ENCODE results near the gene GRIK2. TPM values are rescaled to one million over a fixed set of nuclear protein-coding genes. Genes with fewer than 3 reads are reported as not detected.

Gene GRIK2
- total RNA-seq, 1 experiment from 2014 or later, result 1.4 TPM

DNA sequence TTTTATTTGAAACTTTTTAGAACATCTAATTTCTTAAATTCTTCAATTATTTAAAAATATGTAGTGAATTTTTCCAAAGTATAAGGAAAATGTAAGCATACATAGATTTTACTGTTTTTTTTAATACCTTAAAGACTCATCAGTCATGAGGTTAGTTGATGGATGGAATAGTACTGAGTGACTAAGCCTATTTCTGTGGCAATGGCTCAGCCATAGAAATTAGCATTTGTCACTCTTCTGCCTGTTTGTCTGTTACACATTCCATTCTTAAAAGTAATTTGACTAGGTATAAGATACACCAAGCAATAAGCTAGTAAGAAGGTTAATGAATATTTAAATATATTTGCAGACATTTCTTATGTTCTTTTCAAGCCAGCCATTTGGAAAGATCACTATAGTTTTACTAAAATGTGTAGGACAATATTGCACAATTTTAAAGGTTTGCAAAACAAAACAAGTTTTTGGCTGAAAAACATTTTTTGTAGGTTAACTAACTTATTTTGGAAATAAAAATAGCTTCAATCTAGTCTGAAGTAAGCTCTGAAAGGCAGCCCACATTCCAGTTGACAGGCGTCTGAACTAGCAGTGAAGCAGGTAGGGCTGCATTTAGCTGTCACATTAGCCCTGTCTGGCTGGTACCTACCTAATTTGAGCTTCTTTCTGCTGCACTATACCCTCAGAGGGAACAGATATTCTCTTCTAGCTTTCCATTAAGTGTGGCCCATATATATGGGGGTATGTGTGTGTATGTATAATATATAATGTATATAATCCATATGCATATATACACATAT lies 385.7 kb downstream of the GRIK2 start:
- DNase-seq (ENCODE audit: low spot score), result no peak

DNA sequence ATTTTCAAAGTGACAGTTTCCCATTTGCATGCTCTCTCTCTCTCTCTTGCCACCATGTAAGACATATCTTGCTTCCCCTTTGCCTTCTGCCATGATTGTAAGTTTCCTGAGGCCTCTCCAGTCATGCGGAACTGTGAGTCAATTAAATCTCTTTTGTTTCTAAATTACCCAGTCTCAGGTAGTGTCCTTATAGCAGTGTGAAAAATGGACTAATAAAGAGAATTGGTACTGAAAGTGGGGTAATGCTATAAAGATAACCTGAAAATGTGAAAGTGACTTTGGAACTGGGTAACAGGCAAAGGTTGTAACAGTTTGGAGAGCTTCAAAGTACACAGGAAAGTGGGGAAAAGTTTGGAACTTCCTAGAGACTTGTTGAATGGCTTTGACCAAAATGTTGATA lies 389.8 kb downstream of the GRIK2 start:
- DNase-seq (ENCODE audit: low spot score), result no peak

DNA sequence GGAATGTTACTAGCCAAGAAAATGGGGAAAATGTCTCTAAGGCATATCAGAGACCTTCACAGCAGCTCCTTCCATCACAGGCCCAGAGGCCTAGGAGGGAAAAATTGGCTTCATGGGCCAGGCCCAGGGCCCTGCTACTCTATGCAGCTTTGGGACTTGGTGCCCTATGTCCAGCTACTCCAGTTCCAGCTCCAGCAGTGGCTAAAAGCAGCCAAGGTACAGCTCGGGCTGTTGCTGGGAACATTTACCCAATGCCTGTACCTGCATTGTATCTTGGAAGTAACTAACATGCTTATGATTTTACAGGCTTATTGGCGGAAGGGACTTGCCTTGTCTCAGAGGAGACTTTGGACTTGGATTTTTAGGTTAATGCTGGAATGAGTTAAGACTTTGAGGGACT lies 390.6 kb downstream of the GRIK2 start:
- DNase-seq (ENCODE audit: low spot score), result no peak

DNA sequence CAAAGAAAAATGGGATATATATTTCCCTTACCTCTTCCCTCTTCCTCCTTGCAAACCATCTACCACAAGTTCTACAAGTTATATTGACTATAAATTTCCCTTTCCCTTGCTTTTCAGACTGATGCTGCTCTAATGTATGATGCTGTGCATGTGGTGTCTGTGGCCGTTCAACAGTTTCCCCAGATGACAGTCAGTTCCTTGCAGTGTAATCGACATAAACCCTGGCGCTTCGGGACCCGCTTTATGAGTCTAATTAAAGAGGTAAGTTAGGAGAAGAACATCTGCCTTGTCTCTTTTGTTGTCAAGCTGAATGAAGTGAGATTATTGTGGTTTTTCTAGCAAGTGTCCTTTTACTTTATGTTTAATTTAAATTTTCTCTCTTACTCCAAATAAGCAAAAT lies 406.0 kb downstream of the GRIK2 start:
- DNase-seq (ENCODE audit: low spot score), result no peak

DNA sequence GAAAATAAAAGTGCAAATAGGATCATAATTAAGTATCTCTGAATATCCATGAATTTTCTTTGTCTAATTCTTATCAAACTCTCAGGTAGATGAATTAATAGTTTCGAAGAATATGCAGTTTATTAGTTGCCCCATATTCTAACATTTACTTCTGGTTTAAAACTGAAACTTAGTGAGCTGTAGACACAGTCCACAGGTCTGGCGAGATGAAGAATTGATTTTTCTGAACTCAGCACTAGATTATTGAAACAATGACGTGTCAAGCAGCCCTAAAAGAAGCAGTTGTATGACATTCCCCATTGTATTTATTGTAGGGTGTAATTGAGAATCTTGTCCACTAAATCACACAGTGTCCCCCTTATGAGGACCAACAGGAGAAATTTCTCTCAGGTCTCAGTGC lies 407.1 kb downstream of the GRIK2 start:
- DNase-seq (ENCODE audit: low spot score), result no peak

DNA sequence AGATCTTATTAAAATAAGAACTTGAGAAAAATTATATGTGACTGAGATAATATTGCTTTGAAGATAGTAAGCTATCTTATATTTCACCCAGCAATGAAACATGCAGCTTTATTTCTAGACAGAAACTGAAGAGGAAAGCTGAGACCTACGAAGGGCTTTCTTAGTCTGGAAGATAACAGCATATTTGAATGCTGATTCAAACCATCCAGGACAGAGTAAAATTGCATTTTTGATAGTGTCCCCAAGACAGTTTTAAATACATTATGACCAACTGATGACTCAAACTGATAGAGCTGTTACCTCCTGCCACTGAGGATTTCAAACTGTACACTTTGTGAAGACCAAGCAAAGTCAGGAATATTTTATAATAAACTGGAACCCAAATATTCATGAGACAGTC lies 409.6 kb downstream of the GRIK2 start:
- no peak for DNase-seq (ENCODE audit: low spot score)

DNA sequence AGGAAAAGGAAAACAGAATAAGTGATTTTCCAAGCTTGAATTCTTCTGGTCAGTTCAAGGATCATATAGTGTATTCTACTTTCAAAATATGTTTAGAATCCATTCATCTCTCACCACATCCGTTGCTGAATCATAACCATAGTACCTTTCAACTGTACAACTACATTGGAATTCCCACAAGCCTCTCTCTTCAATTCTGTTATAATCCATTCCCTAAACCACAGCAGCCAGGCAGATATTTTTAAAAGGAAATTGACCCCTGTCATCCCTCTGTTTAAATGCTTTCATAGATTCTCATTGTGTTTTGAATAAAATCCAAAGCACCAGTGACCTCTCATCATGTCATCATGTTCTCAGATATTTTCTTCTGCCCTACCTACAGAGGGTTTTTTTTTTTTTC lies 412.7 kb downstream of the GRIK2 start:
- DNase-seq (ENCODE audit: low spot score), result peak; percentile 64

DNA sequence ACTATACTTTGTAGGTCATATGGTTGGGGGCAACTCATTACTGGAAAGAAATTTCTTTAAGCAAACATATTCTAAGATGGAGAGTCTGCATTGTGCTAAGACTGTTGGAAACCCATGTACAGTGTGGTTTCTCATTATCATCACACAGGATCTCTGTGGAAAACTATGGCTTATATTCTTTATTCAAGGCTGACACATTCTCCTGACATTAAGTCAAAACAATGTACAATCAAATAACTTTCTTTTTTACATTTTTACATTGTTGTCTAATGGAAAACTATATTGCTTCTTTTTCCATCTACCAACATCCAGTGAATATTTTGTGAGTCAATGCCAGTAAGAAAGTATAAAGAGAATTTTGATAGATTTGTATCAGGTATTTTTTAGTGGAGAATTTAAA lies 417.6 kb downstream of the GRIK2 start:
- no peak for DNase-seq (ENCODE audit: low spot score)

DNA sequence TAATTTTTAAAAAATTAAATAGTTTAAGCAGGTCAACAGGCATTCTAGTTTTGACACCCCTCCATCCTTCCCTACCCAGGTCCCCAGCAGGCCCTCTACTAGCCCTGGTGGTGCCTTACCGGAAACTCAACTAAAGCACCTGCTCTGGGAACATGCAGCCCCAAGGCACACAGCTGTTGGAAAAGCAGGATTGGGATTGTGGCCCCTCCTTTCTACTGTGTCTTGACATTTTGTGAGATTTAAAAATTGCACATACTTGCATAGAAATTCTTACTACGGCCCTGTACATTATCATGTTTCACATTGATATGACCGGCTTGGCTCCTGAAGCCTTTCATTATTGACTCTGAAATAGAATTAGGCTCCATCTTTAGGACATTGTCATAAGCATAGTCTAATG lies 423.2 kb downstream of the GRIK2 start:
- no peak for DNase-seq (ENCODE audit: low spot score)

DNA sequence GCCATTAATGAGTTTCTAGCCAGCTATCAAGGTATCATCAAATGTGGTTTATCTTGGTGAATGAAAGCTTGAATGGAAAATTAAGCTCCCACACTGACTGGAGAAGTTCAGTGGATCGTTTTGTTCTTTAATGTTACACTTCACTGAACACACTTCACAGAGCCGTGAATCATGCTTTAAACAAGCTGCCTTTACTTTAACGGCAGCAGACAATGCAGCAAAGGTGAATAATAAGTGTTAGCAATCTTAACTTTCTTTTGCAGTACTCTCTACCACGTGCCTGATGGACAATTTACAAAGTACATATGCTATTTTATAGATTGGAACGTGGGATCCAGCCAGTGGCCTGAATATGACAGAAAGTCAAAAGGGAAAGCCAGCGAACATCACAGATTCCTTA lies 424.5 kb downstream of the GRIK2 start:
- no peak for DNase-seq (ENCODE audit: low spot score)

DNA sequence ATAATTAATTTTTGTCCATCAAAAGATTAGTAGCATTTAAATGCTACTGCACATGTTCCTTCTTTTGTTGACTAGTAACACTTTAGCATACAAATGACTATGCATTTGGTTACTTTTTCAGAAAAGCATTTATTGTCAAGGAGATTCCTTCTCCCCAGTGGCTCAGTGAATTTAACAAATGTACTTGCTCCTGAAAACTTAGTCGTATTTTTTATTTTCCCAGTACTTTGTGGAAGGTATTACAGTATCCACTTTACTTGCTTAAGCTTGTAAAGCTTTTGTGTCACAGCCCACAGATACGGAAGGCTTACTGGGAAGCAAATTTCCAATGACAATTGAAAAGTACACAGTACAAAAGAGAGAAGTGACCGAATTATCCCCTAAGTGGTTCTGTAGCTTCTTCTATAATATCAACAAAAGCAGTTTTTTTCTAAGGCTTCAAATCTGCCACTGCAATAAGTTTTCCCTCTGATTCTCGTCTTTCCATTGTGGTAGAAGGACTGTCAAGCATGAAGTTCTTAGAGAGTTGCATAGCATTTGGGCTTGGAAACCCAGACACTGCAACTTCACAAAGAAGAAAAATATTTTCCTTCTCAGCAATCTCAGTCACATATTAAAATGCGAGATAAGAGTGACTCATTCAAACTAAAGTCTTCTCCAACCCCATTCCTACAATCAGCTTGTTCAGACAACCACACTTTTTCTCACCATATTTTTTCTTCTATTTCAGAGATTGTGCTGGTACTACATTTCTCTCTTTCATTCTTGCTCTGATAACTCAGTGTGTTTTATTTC lies 431.2 kb downstream of the GRIK2 start:
- DNase-seq (ENCODE audit: low spot score), result no peak

DNA sequence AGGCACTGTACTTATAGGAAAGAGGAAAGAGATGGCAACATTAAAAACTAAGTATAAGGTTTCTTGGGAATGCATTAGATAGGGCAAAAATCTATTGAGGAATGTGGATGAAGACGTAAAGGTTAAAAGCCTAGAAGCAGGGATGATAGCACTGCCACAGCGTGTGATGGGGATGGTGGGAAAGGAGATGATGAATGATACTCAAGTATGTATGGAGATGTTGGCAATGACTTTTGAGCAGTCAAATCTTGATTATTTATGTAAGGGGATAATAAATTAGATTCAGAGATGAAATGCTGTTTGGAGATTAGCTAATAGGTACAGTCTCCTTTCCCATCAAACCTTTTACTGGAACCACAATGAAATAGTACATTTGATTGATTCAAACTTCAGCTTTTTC lies 432.8 kb downstream of the GRIK2 start:
- DNase-seq (ENCODE audit: low spot score), result no peak

DNA sequence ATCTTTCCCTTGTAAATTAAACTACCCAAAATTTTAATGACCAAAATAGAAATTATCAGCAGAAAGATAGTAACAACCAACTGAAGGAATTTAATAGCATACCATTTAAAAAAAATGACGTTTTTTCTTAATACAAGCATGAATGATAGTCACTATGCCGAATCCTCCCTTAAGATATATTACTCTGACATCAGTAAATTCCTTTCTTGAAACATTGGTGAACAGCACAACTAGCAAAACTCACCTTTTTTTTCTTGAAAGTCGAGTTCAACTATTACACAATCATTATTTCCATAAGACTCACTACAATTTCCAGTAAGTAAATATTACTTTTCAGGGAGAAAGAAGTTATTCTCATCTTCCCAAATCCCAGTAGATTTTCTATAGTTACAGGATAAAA lies 433.2 kb downstream of the GRIK2 start:
- DNase-seq (ENCODE audit: low spot score), result no peak

DNA sequence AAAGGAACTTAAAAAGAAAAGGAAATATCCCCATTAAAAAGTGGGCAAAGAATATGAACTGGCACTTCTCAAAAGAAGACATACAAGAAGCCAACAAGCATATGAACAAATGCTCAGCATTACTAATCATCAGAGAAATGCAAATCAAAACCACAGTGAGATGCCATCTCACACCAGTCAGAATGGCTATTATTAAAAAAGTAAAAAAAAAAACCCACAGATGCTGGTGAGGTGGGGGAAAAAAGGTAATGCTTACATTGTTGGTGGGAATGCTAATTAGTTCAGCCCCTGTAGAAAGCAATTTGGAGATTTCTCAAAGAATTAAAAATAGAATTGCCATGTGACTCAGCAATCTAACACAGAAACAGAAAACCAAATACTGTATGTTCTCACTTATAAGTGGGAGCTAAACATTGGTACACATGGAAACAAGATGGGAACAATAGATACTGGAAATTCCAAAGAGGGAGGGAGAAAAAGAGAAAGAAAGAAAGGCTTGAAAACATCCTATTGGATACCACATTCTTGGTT lies 437.1 kb downstream of the GRIK2 start:
- DNase-seq (ENCODE audit: low spot score), result no peak

DNA sequence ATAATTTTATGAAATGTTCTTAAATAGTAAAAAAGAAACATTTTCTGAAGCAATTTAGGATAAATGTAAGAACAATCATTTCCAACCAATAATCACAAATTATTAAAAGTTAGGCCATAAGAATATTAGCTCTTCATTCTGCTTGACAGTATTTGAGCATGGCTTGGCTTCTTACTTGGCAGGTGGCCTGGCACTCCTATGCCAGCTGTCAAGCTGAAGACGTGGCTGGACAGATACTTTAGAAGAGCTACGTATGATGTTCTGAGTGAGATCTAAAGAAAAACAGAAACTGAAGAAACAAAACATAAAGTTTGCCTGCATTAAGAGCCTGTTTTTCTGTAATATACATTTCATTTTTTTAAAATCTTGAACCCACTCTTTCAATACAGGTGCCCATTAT lies 438.9 kb downstream of the GRIK2 start:
- DNase-seq (ENCODE audit: low spot score), result no peak

DNA sequence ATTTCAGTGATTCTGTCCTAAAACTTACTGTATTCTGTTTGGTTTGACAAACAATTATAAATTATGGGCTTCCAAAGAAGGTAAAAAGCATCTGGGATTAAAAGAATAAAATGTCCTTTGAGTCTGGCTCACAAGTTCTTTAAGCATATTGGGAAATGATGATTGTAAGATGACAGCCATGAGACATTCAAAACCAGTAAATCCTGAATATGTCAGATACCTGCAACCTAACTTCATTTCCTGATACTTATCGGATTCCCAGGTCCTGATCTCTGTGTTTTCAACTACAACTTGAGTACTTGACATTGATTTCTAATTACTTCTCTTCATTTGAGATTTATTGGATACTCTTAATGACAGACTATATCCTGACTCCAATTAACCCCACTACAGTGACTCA lies 446.6 kb downstream of the GRIK2 start:
- DNase-seq (ENCODE audit: low spot score), result no peak

DNA sequence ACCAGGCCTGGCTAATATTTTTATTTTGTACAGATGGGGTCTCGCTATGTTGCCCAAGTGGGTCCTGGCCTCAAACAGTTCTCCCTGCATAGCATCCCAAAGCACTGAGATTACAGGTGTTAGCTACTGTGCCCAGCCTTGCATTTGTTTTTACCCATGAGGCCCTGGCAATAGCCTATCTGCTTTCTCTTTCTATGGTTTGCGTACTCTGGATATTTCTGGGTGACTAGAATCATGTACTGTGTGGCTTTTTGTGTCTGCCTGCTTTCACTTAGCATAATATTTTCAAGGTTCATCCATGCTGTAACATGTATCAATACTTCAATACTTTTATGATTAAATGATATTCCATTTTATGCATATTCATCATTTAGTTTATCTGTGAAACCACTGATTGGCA lies 451.7 kb downstream of the GRIK2 start:
- DNase-seq (ENCODE audit: low spot score), result no peak

DNA sequence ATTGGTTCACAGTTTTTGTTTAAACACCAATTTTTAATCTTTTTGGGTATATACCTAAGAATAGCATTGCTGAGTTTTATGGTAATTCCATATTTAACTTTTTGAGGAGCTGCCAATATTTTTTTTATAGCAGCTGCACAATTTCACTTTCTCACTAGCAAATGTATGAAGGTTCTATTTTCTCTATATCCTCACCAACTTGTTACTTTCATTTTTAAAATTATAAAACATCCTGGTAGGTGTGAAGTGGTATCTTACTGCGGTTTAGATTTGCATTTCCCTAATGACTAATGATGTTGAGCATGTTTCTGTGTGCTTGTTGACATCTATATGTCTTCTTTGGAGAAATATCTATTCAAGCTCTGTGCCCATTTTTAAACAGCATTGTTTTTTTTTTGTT lies 452.1 kb downstream of the GRIK2 start:
- DNase-seq (ENCODE audit: low spot score), result no peak

DNA sequence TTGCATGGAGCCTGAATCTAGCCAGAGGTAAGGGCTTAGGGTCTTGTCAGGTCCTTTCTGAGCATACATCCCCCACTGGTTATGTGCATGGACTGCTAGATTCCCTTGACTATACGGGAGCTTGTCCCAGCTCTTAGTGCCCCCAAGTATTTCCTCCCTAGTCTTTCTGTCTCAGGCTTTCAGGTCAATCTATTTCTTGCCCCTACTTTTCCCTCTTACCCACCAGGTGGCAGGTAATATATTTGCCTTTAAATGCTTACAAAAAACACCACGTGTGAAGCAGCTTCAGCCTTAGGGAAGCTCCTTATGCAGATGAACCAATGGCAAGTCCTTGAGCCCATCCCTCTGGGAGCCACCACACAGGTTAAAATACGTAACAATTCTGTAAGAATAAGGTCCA lies 454.2 kb downstream of the GRIK2 start:
- DNase-seq (ENCODE audit: low spot score), result no peak

DNA sequence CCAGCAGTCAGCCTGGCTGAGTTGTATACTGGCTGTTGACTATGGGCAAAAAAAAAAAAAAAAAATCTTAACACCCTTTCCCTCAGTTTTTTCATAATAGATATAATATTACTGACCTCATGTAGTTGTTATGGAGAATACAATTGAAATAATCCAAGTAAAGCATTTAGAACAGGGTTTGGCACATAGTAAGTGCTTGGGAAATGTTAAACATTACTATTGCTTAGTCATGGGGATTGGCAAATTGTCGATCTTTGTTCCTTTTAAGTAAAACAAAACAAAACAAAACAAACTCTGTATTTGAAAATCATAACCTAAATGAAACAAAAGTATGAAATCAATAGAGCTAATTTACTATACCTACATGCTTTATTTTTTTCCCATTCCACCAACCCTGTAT lies 458.4 kb downstream of the GRIK2 start:
- DNase-seq (ENCODE audit: low spot score), result no peak

DNA sequence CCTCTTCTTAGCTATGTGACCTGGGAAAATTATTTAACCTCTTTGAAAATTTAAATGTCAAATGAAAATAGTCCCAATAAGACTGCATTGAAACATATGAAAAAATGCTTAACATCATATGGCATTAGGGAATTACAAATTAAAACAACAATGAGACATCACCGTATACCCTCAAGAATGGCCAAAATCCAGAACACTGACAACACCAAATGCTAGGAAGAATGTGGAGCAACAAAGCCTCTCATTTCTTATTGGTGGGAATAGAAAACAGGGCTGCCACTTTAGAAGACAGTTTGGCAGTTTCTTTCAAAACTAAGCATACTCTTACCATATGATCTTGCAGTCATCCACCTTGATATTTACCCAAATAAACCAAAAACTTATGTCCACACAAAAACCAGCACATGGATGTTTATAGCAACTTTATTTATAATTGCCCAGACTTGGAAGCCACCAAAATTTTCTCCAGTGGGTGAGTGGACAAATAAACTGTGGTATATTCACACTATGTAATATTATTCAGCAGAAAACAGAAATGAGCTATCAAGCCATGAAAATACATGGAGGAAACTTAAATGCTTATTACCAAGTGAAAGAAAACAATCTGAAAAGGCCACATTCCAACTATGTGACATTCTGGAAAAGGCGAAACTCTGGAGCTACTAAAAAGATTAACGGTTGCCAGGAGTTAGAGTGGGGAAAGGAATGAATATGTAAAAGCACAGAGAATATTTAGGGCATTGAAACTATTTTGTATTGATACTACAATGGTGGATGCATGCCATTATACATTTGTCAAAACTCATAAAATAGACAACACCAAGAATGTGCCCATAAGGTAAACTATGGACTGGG lies 459.9 kb downstream of the GRIK2 start:
- DNase-seq (ENCODE audit: low spot score), result no peak

DNA sequence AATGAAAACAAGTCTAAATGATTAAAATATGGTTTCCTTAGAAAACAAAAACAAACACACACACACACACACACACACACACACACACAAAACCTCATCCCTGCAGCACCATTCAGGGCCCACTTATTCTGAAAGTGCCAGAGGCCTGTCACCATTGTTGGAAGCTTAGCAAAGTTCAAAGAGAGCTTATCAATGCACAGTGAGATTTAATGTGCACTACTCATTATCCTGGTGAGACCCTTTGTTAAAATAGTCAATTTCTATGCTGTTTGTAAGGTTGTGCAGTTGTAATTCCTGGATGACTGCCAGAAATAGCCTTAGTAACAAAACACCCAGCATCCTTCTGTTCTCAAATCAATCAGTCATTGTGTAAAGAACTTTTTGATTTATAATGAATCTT lies 482.9 kb downstream of the GRIK2 start:
- DNase-seq (ENCODE audit: low spot score), result no peak

Data from H4 (cell line).